Neural cell (in vitro differentiated cells): ENCODE results near the gene CKB. TPM values are rescaled to one million over a fixed set of nuclear protein-coding genes. Genes with fewer than 3 reads are reported as not detected.
"Not testable (repeated sequence)": the region's sequence is repeated elsewhere in the genome, so short reads cannot be mapped to it uniquely, and the experiment has no call there.

Experiments
- H2AFZ ChIP-seq: fragments of 200-600, 300-800 bp; sonication (generic), shearing (Covaris generic); 2 replicates; pipeline ENCODE4 v1.6.0; 2014; ENCODE audit warnings: low read depth, mild to moderate bottlenecking, antibody characterized with exemption, low read length, moderate library complexity
- H3F3A ChIP-seq: fragments of 200-600 bp; shearing (Covaris generic); 2 replicates; pipeline ENCODE4 v1.6.1; 2016; ENCODE audit warnings: mild to moderate bottlenecking, moderate library complexity, mixed read lengths, antibody characterized with exemption, low read length; ENCODE audit not compliant: insufficient read depth, poor library complexity, severe bottlenecking
- H3K27ac ChIP-seq: fragments of 200-600, 300-800 bp; sonication (generic), shearing (Covaris generic); 2 replicates; pipeline ENCODE4 v1.5.1; 2014; ENCODE audit warnings: mild to moderate bottlenecking, low read length, moderate library complexity
- H3K27me3 ChIP-seq: fragments of 300-800, 200-600 bp; sonication (generic), shearing (Covaris generic); 2 replicates; pipeline ENCODE4 v1.6.0; 2014; ENCODE audit warnings: mild to moderate bottlenecking, low read depth, low read length, moderate library complexity; ENCODE audit not compliant: insufficient read depth
- H3K36me3 ChIP-seq: fragments of 300-800, 200-600 bp; sonication (generic), shearing (Covaris generic); 2 replicates; pipeline ENCODE4 v1.5.1; 2014; ENCODE audit warnings: mild to moderate bottlenecking, antibody characterized with exemption, low read length, moderate library complexity; ENCODE audit not compliant: insufficient read depth
- H3K4me2 ChIP-seq: fragments of 300-800, 200-600 bp; sonication (generic), shearing (Covaris generic); 2 replicates; pipeline ENCODE4 v1.6.0; 2014; ENCODE audit warnings: mild to moderate bottlenecking, low read length
- H3K4me3 ChIP-seq: fragments of 300-800, 200-600 bp; sonication (generic), shearing (Covaris generic); 2 replicates; pipeline ENCODE4 v1.5.1; 2014; ENCODE audit warnings: mild to moderate bottlenecking, low read length, moderate library complexity
- H3K79me2 ChIP-seq: fragments of 200-600 bp; shearing (Covaris generic); replicated peaks from 2 replicates; pipeline ENCODE4 v1.6.0; 2014; ENCODE audit warnings: mild to moderate bottlenecking, low read length, moderate library complexity; ENCODE audit not compliant: insufficient read depth
- H3K9ac ChIP-seq: fragments of 300-800, 200-600 bp; sonication (generic), shearing (Covaris generic); 2 replicates; pipeline ENCODE4 v1.6.1; 2016; ENCODE audit warnings: mild to moderate bottlenecking, low read length, mixed read lengths
- H3K9me2 ChIP-seq: fragments of 200-600 bp; shearing (Covaris generic); 2 replicates; pipeline ENCODE4 v1.6.1; 2016; ENCODE audit warnings: mild to moderate bottlenecking, low read length, mixed read lengths; ENCODE audit not compliant: insufficient read depth
- H3K9me3 ChIP-seq: fragments of 200-600, 300-800 bp; sonication (generic), shearing (Covaris generic); 2 replicates; pipeline ENCODE4 v1.6.1; 2016; ENCODE audit warnings: mild to moderate bottlenecking, mixed run types, low read length, moderate library complexity, mixed read lengths
- H4K20me1 ChIP-seq: fragments of 200-600 bp; shearing (Covaris generic); 2 replicates; pipeline ENCODE4 v1.6.1; 2016; ENCODE audit warnings: mild to moderate bottlenecking, mixed run types; ENCODE audit not compliant: insufficient read depth
- EP300 ChIP-seq: fragments of 450-650 bp; conservative IDR thresholded peaks from 2 replicates; pipeline ENCODE4 v1.6.1; 2014; ENCODE audit warnings: antibody characterized with exemption, mild to moderate bottlenecking, moderate library complexity; ENCODE audit not compliant: poor library complexity, severe bottlenecking
- EZH2 ChIP-seq: fragments of 200-600, 300-800 bp; shearing (Covaris generic), sonication (generic); IDR thresholded peaks from 2 replicates; pipeline ENCODE4 v1.6.1; 2014; ENCODE audit warnings: antibody characterized with exemption, low read length, borderline replicate concordance, mild to moderate bottlenecking; ENCODE audit not compliant: insufficient read depth, poor library complexity, severe bottlenecking
- MXI1 ChIP-seq: fragments of 450-650 bp; conservative IDR thresholded peaks from 2 replicates; pipeline ENCODE4 v1.6.1; 2014; ENCODE audit warnings: antibody characterized with exemption, mild to moderate bottlenecking; ENCODE audit not compliant: poor library complexity, severe bottlenecking
- POLR2AphosphoS5 ChIP-seq: IDR thresholded peaks from 2 replicates; pipeline ENCODE4 v1.6.1; 2012
- RAD21 ChIP-seq: fragments of 450-650 bp; conservative IDR thresholded peaks from 2 replicates; pipeline ENCODE4 v1.6.1; 2014; ENCODE audit warnings: antibody characterized with exemption, mild to moderate bottlenecking, moderate library complexity
- SMC3 ChIP-seq: fragments of 450-650 bp; conservative IDR thresholded peaks from 2 replicates; pipeline ENCODE4 v1.6.1; 2014; ENCODE audit warnings: antibody characterized with exemption, mild to moderate bottlenecking, moderate library complexity; ENCODE audit not compliant: poor library complexity
- TAF1 ChIP-seq: IDR thresholded peaks from 2 replicates; pipeline ENCODE4 v1.6.1; 2012; ENCODE audit warnings: low read depth
- polyA plus RNA-seq: library from polyadenylated mRNA; depleted of rRNA; stranded (reverse); fragments of >200 nt; gene quantifications from 2 replicates; pipeline ENCODE4 v1.2.3, GENCODE V29; 2014
- TF ChIP-seq, protein P1 (sequence below): IDR thresholded peaks from 2 replicates; pipeline ENCODE4 v1.6.1; 2012; ENCODE audit warnings: borderline replicate concordance
- TF ChIP-seq, protein P2 (sequence below): fragments of 450-650 bp; IDR thresholded peaks from 2 replicates; pipeline ENCODE4 v1.5.1; 2014; ENCODE audit warnings: antibody characterized with exemption, mild to moderate bottlenecking, moderate library complexity; ENCODE audit not compliant: poor library complexity, severe bottlenecking

CKB gene
- polyA plus RNA-seq, 1 donor from 2014 or later = 918 TPM

DNA sequence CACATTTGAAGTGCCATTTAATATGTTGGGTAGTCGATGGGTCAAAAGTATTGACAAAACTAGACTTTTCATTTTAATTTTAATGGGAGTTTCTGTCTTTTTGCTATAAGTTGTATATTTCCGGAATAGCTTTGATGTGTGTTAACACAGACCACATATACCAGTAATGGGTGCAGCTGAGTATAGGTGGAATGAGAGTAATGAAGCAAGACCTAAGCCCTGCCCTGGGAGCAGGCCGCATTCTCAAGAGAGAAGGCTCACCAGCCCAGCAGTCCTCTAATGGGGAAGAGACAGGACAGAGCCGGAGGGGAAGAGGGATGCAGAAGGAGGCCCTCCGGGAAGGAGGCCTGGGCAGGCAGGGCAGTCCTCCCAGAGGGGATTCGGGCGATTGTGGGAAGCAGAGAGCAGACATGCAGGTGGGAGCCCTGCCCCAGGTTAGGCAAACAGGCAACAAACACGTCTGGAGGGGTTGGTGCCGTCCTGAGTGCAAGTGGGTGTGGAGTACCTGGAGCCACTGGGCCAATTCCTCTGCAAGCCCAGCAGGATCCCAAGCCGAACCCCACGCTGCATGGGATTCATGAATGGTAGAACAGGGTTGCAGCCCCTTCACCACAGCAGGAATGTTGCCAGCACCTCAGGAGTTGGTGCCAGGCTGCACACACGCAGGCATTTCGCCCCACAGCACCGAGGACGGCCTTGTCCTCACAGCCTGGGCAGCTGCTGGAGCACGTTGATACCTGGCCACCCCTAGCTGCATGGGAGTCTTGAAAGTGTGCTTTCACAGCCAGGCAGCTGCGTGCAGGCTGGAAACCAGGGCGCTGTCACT, 7.8 kb downstream of the CKB start:
- Histone ChIP-seq H3K36me3 (peaks cover 4% of the 10 kb centered on the region), H3K27me3 (no peaks in the 10 kb centered on the region), H2AFZ (no peak overlapping the region), H3K4me3 (no peak overlapping the region), H3K4me2 (no peak overlapping the region), H3K9me3 (no peaks in the 10 kb centered on the region), H3K79me2 (peaks cover 1% of the 10 kb centered on the region), H3F3A (no peaks in the 10 kb centered on the region), H3K27ac (no peak overlapping the region), H3K9ac (no peak overlapping the region), H3K9me2 (no peaks in the 10 kb centered on the region), H4K20me1 (peaks cover 9% of the 10 kb centered on the region)
- TF ChIP-seq SMC3 (no peak), EP300 (no peak), EZH2 (no peak), RAD21 (no peak), TAF1 (no peak), POLR2AphosphoS5 (no peak), MXI1 (no peak)
- TF ChIP-seq, protein P1, sequence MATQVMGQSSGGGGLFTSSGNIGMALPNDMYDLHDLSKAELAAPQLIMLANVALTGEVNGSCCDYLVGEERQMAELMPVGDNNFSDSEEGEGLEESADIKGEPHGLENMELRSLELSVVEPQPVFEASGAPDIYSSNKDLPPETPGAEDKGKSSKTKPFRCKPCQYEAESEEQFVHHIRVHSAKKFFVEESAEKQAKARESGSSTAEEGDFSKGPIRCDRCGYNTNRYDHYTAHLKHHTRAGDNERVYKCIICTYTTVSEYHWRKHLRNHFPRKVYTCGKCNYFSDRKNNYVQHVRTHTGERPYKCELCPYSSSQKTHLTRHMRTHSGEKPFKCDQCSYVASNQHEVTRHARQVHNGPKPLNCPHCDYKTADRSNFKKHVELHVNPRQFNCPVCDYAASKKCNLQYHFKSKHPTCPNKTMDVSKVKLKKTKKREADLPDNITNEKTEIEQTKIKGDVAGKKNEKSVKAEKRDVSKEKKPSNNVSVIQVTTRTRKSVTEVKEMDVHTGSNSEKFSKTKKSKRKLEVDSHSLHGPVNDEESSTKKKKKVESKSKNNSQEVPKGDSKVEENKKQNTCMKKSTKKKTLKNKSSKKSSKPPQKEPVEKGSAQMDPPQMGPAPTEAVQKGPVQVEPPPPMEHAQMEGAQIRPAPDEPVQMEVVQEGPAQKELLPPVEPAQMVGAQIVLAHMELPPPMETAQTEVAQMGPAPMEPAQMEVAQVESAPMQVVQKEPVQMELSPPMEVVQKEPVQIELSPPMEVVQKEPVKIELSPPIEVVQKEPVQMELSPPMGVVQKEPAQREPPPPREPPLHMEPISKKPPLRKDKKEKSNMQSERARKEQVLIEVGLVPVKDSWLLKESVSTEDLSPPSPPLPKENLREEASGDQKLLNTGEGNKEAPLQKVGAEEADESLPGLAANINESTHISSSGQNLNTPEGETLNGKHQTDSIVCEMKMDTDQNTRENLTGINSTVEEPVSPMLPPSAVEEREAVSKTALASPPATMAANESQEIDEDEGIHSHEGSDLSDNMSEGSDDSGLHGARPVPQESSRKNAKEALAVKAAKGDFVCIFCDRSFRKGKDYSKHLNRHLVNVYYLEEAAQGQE = no peak
- TF ChIP-seq, protein P2, sequence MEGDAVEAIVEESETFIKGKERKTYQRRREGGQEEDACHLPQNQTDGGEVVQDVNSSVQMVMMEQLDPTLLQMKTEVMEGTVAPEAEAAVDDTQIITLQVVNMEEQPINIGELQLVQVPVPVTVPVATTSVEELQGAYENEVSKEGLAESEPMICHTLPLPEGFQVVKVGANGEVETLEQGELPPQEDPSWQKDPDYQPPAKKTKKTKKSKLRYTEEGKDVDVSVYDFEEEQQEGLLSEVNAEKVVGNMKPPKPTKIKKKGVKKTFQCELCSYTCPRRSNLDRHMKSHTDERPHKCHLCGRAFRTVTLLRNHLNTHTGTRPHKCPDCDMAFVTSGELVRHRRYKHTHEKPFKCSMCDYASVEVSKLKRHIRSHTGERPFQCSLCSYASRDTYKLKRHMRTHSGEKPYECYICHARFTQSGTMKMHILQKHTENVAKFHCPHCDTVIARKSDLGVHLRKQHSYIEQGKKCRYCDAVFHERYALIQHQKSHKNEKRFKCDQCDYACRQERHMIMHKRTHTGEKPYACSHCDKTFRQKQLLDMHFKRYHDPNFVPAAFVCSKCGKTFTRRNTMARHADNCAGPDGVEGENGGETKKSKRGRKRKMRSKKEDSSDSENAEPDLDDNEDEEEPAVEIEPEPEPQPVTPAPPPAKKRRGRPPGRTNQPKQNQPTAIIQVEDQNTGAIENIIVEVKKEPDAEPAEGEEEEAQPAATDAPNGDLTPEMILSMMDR = no peak

DNA sequence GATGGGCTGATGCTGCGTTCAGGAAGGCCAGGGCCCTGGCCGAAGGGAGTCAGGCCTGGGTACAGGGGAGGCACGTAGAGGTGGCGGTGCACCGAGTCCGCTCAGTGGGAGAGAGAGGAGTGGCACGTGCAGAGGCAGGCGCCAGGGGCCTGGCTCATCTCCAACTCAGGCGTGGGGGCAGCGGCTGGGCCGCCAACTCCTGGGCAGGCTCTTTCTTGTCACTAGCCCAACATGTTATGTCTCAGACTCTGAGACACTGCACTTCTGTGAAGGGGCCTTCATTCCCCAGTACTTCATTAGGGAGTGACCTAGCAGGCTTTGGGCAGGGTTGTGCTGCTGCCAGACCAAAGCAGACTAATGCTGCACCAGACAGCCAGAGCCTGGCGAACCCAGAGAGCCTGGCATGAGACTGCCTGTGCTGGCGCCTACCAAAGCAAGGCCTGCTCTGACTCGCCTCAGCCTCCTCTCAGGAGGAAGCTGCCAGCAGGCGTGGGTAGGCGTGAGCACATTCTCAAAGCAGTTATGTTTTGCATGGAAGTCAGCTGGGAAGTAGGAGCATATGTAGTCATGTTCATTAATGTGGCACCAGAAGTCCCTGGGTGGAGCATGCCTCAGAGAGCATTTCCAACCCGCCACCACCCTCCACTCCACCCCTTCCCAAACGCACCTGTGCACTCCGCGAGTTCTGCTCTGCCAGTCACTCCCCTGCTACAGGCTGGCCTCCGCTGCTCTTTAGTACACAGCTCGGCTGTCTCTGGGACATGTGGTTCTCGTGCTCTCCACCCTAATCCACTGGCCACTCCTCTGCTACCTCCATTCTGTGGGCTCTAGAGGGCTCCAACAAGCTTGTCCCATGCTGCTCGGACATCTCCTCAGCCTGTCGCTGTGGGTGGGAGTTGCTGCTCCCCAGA, 9.7 kb downstream of the CKB start:
- Histone ChIP-seq H3K36me3 (no peaks in the 10 kb centered on the region), H3K9ac (no peak overlapping the region), H3K27ac (no peak overlapping the region), H3F3A (no peaks in the 10 kb centered on the region), H3K27me3 (no peaks in the 10 kb centered on the region), H2AFZ (no peak overlapping the region), H3K79me2 (no peaks in the 10 kb centered on the region), H4K20me1 (no peaks in the 10 kb centered on the region), H3K9me3 (no peaks in the 10 kb centered on the region), H3K9me2 (no peaks in the 10 kb centered on the region), H3K4me3 (no peak overlapping the region), H3K4me2 (no peak overlapping the region)
- TF ChIP-seq, protein P2 = no peak
- TF ChIP-seq EZH2 = no peak
- no peak for TF ChIP-seq SMC3
- TF ChIP-seq MXI1 = no peak
- TF ChIP-seq POLR2AphosphoS5 = no peak
- TF ChIP-seq RAD21 = no peak

DNA sequence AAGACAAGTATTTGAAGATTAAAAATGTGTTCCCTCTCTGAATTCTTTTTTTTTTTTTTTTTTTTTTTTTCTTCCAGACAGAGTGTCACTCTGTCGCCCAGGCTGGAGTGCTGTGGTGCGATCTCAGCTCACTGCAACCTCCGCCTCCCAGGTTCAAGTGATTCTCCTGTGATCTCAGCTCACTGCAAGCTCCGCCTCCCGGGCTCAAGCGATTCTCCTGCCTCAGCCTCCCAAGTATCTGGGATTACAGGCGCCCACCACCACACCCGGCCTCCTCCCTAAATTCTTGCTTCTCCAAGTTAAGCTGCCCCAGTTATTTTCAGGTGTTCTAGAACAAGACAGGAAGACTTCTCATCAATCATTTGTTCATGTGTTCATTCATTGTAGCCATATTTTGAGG, 10.4 kb downstream of the CKB start:
- H3K27ac ChIP-seq, H3K9ac ChIP-seq, H3K4me2 ChIP-seq, H2AFZ ChIP-seq, H4K20me1 ChIP-seq, H3K79me2 ChIP-seq, H3K36me3 ChIP-seq, H3K27me3 ChIP-seq, H3K9me2 ChIP-seq, H3K4me3 ChIP-seq, H3F3A ChIP-seq, H3K9me3 ChIP-seq: not testable (repeated sequence)
